HG02885 (cell line): ENCODE results near the gene NDUFAF5.
A peak's percentile ranks its signal among the peaks of the same experiment; 100 is the strongest.

ENCODE experiments used
- ATAC-seq: cut with Tn5 transposase; IDR thresholded peaks from one replicate; pipeline ENCODE4 v1.9.1; 2021; ENCODE audit warnings: mild to moderate bottlenecking; ENCODE audit not compliant: unreplicated experiment, poor library complexity

NDUFAF5 gene

DNA sequence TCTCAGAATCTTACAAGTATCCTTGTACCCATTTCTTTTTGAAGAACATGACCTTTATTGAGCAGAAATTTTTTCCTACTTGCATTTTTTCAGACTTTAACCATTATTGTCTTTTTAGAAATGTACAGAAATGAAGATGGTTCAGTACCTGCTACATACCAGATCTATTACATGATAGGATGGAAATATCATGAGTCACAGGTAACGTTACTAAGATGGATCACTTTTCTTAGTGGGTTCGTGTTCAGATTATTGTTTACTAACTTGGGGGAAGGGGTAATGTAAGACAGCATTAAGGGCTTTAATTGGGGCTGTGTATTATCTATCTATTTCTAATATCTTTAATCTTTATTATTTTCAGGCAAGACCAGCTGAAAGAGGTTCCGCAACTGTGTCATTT lies 31.9 kb downstream of the NDUFAF5 start:
- no peak for ATAC-seq

DNA sequence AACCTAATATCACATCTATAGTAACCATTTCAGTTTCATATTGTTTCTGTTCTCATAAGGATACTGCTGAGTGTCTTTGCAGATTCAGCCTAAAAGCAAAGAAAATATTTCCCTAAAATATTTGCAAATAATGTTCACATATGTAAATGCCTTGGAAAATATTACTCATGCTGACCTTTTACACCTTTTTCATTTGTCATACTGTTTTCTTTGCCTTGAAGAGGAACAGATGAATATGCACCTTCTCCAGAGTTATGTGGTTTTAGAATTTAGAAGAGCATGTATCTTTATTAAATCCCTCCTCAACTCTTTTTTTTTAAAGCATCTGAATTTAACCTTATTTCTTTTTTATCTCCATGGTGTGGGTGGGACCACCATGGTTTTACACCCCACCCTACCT lies 32.5 kb downstream of the NDUFAF5 start:
- ATAC-seq: no peak

DNA sequence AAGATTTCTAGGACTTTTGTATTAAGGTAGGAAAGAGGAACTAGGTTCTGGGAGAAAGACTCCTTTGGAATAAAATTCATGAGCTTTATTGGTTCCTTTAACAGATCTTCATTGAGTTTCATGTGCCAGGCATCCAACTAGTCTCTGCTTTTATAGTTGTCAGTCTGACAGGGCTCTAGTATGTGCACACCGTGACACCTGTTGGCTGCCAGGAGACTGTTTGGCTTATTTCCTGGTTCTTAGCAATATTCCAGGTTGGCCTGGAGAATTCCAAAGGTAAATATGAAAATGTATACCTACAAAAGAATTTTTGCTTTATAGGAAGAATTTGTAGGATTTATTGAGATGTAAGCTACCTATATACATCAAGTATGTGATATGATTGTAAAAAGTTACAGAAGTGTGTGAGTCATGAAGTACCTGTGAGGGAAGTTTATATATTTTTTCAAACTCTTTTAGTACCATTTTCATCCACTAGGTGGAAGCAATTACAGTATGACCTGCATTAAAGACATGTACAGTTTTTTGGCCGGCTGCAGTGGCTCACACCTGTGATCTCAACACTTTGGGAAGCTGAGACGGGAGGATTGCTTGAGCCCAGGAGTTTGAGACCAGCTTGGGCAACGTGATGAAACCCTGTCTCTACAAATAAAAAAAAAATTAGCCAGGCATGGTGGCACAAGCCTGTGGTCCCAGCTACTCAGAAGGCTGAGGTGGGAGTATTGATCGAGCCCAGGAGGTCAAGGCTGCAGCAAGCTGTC lies 35.2 kb downstream of the NDUFAF5 start:
- peak; percentile 87 for ATAC-seq

DNA sequence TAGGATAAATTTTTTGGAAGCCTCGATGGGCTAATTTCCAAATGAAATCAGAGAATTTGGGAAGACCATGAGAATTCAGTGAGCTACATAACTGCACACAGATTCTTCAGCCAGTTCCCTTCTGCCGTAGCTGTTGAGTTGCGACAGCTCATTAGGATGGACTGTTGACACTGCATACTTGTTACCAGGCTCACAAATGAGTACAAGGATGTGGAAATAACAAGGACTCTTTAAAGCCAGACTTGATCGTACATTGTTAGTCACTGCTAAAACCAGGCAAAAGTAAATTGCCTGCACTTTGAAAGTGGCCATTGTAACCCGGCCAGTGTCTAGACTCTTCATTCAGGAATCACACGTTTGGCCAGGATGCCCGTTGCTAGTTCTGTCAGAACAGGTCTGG lies 37.0 kb downstream of the NDUFAF5 start:
- ATAC-seq: no peak

DNA sequence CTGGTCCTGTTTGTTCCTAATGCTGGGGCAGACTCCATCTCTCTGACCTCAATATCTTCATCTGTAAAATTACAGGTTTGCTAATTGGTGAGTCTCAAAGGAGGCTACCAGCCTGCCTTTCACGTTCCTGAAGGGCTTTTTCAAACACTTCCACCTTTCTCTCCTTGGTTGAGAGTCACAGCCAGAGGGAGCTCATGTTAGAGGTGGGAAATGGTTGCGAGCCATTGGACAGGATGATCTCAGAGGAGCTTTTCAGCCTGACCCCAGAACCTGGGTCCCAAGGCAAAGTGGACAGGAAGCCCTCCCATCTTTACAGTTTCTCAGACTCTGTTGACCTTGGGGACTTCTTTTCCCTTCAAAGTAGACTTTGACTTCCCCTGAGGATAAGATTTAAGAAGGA lies 37.6 kb downstream of the NDUFAF5 start:
- ATAC-seq: no peak

DNA sequence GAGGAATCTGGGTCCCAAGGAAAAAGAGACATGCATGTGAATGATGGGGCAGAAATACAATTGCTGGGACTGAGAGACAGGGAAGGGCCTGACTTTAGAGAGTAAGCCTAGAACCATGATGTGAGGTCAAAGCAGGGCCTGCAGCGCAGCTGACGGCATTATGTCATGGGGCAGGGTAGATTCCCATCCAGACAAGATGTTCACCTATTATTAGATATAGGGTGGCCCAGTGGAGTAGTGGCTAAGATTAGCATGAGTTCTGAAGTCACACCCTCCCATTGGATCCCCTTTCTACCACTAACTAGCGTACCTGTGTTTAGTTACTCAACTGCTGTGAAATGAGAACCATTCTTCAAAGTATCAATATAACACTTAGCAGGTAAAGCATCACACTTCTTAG lies 39.6 kb downstream of the NDUFAF5 start:
- no peak for ATAC-seq

DNA sequence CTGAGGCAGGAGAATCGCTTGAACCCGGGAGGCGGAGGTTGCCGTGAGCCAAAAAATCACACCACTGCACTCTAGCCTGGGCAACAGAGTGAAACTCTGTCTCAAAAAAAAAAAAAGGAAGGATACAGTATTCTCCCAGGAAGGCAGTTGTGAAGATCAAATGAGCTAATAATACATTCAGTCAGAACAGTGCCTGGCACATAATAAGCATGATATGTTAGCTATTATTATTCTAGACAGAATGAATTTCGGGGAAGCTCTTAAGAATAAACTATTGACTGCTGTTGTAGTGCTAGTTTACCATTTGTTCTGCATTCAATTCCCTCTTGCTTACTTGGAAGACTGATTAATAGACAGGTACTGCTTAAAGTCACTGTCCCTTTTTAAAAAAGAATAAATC lies 40.6 kb downstream of the NDUFAF5 start:
- no peak for ATAC-seq

DNA sequence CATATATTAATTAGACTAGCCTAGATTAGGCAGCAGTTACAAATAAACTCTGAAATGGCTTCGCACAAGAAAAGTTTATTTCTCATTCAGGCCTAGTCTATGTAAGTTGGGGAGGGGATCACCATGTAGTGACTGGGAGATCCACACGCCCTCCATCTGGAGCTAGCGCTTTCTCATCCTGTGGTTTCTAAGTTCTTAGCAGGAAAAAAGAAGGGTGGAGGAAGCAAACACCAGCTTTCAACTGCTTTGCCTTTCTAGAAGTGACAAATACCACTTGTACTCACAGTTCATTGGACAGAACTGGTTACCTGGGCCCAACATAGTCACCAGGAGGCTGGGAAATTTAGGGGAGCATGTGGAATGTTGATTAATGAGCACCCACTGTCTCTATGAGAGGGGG lies 46.6 kb downstream of the NDUFAF5 start:
- ATAC-seq: no peak

DNA sequence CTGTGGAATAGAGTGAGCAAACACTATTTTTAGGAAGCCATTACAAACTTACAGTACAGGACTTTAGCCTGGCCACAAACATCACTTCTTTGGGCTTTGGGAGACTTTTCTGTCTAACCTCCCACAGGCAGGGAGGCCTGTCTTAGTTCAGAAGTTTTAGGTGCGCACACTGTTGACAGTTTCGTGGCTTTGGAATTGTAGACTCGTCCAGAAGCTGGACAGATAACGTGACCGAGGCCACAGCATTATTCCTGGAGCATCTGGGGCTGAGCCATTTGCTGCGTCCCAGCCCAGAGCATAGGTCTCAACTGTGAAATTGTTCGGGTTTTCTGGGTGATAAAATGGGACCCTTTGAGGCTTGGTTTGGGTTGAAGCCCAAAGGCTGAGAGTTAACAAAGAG lies 53.8 kb downstream of the NDUFAF5 start:
- ATAC-seq: no peak

DNA sequence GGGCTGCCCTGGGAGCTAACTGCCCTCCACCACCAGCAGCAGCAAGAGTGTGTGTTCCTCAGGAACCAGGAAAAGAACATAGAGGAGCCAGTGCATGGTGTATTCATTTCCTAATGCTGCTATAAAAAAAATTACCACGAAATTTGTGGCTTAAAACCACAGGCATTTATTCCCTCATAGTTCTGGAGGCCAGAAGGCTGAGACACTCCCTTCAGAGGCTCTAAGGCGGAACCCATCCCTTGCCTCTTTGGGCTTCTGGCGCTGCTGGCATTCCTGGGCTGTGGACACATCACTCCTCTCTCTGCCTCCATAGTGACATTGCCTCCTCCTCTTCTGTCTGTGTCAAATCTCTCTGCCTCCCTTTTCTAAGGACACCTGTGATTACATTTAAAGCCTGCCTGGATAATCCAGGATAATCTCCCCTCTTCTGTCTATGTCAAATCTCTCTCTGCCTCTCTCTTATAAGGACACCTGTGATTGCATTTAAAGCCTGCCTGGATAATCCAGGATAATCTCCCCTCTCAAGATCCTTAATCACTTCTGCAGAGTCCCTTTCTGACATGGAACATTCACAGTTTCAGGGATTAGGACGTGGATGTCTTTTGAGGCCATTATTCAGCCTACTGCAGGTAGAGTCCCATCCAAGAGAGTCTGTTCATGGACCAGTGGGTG lies 54.7 kb downstream of the NDUFAF5 start:
- no peak for ATAC-seq

DNA sequence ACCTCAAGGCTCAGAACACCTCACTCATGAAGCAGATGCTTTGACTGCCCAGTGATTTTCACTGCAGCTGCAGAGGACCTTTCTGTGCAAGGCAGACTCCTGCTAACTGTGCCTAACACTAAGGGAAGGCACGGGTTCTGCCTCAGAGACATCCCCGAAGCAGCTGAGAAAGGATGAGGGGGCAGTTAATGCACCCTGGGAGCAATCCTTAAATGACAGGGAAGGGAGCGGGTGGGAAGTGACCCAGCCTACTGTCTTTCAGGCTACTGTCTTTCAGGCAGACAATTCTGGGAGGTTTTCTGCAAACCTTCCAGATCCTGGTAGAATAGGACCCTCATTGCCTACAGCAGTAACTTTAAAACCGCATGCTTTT lies 55.3 kb downstream of the NDUFAF5 start:
- ATAC-seq: no peak

DNA sequence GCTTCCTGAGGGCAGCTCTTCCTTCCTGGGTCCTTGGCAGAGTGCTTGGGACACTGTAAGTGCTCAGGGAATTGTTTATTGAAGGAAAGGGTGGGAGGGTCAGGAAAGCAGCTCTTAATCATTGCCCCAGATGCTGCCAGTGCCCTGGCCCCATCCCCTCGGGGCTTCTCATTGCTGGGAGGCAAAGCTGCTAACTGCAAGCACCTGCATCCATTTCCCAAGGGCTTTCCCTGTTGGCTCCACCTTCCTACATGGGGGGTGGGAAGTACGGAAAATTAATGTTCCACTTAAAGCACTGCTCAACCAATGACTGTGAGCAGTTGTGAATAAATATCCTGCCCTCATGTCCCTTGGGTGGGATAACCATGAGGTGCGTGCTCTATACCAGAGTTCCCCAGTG lies 56.4 kb downstream of the NDUFAF5 start:
- no peak for ATAC-seq

DNA sequence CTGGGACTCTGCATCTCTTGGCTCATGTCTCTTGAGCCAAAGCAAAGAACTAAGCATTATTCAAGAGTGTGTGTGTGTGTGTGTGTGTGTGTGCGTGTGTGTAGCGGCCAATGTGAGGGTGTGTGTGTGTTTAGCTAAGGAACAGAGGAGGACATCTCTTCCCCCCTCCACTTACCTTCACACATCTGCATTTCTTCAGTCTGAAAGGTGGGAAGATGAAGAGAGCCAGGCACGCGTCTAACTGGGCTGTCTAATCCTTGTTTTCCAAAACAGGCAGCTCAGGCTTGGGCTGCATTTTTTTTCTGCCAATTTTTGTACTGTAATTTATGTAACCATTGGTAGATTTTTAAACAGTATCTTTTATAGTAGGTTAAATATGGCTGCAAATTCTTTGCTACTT lies 59.5 kb downstream of the NDUFAF5 start:
- no peak for ATAC-seq

DNA sequence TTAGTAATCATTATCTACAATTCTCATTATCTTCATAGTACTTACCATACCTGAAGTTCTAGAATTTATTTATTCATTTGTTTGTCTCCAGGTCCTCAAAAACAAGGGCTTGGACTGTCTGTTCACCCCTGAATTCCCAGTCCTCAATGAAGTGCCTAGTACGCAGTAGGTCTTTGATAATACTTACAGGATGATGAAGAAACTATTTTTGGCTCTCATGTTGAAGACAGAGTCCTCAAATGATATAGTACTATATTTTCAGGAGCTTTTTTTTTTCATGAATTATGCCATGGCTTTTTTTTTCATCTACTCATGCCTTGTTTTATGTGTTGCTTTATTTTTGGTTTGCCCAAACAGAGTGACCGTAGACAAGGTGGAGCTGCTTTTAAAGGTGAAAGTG lies 66.5 kb downstream of the NDUFAF5 start:
- no peak for ATAC-seq

DNA sequence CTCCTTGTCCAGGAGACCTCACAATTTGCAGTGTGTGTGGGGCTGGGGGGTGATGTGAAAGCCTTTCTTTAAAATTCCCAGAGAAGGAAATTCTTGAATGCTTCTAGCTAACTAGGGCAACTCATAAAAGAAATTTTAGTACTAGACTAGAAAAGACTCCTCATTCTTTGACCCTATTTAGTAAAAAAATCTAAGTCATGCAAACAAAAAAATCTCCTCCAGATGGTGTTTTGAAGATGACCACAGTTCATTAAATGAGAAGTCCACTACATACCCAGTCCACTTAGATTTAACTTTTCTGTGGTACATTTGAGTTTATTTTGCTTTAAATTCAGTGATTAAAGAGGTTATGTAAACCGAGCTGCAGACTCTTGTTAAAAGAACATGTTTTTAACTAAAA lies 67.5 kb downstream of the NDUFAF5 start:
- no peak for ATAC-seq

DNA sequence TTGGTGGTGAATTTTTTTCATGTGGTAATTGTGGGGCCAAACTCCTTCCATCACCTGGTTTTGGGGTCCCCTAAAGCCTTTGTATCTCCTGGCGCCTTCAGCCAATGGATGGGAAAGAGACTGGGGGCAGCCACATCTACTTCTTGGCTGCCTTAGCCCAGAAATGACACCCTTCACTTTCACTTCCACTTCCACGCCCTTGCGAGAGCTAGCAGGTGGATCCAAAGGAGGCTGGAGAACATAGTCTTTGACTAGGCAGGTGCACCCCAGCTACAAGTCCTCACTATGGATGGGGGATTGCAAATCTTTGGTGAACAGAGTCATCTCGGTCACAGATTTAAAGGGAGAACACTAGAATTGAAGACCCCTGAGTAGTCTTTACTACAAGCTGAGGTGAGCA lies 70.8 kb downstream of the NDUFAF5 start:
- ATAC-seq: peak; percentile 40

DNA sequence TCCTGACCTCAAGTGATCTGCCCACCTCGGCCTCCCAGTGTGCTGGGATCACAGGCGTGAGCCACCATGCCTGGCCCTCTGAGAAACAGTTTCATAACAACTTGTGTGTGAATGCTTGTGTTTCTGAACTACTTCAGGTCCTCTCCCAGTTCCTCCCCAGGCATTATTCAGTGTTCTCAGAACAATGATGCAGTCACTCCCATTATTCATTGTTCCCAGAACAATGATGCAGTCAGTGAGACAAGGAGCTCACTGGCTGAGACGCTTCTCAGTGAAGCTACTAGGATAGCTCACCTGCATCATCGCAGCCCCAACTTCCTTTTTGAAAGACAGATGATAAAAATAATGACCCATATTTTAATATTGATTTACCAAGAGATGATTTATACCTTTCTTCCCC lies 71.5 kb downstream of the NDUFAF5 start:
- no peak for ATAC-seq

DNA sequence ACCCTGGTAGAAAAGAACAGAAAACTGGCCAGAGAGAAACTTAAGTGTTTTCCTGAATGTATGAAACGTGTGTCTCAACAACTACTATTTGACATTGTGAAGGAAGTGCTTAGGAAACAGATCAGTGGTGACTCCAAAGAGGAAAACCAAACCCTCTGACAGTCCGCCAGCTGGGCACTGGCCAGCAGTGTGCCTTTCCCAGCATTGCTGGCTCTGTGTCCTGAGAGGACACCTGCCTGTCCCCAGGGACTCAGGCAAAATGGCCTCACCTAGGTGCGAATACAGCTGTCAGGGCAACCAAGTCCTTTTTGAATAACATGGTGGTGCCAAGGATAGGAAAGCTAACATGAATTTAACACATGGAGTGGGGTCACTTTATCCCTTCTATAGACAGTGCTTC lies 72.5 kb downstream of the NDUFAF5 start:
- ATAC-seq: no peak

DNA sequence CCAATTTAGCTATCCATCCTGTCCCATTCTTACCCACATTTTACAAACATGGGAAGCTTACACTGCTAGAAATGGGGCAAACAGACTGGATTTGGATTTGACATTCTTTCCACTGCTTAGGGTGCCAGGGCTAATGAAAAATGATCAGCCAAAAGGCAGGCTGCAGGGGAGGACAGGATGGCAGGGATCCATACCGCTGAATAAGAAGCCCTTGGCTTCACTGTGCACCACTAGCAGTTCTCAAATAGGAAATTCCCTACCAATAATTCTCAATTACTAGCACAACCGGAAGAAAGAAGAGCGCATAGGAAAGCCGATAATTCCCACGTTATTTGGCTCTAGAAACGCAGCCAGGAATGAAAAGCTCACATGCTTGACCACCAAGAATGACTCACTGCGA lies 73.1 kb downstream of the NDUFAF5 start:
- ATAC-seq: no peak

DNA sequence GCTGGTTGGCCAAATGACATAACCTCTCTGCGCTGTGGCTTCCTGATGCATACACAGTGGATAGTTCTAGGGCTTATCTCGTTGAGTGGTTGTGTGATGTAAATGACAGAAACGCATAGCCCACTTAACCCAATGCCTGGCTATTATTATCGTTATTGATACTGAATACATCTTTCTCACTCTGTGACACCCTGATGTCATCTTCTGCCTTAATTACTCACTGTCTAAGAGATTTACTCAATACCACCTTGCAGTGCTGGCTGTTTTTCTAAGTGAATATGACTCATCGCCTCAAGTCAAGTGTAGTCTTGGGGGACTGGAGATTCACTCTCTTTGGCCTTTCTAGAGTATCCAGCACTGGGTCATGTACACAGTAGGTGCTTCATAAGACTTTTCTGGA lies 73.6 kb downstream of the NDUFAF5 start:
- ATAC-seq: no peak

DNA sequence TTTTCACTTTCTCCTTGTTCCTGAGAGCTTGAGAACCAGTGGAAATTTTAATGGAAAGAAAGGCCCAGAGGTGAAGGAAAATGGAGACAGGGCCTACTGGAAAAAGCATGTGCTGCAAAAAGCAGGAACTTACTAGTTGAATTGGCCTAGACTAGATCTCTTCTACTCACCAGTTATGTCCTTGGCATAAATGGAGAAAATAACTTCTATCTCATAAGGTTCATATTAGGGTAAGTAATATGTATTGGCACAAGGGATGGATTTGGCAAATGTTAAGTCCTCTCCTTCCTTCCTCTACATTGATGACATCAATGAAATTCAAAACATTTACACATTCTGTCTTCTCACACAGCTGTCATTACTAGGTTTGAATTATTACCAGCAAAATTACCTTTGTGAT lies 74.0 kb downstream of the NDUFAF5 start:
- no peak for ATAC-seq

DNA sequence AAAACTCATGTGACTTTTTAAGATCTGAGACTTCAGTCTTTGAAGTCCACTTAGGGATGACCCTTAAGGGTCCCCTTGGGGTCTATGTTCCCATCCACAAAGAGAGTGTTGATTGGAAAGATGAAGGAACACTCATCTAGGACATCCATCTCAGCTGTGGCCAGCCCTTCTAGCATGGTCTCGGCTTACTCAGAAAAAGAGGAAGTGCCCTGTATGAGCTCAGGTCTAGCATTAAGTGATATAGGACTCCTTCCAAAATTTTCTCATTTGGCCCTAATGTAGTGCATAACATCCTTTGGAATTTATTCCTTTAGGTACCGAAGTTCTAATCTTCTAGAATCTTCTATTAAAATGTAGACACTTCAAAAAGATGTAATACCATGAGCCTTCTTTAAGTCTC lies 77.4 kb downstream of the NDUFAF5 start:
- no peak for ATAC-seq
